IMR-90 (cell line): ENCODE results near the gene ATP13A5. TPM values are rescaled to one million over a fixed set of nuclear protein-coding genes. Genes with fewer than 3 reads are reported as not detected.

Experiments
- ATAC-seq: fragments of 200-7000 bp; cut with Tn5 transposase; 2 replicates; pipeline ENCODE4 v1.9.1; 2020; ENCODE audit warnings: low read depth, mild to moderate bottlenecking, moderate library complexity
- BruUV-seq: library from RNA; stranded (reverse); fragments of 400-500 nt; replicated peaks from 2 replicates; lab custom pipeline; 2021; lab: Mats Ljungman, UMichigan
- CTCF ChIA-PET: fragments of 300-600 bp; formaldehyde crosslinking; extraction: SDS; loops from one replicate; lab custom pipeline; 2021; ENCODE audit warnings: antibody characterized with exemption; lab: Yijun Ruan, JAX
- POLR2A ChIA-PET: fragments of 300-600 bp; sonication (Branson Sonifier 250); formaldehyde crosslinking; loops from one replicate; lab custom pipeline; 2022; ENCODE audit warnings: antibody characterized with exemption; ENCODE audit not compliant: unreplicated experiment; lab: Charles Lee
- DNase-seq: peaks from one replicate; pipeline ENCODE4 v3.0.0; 2013
- H2AFZ ChIP-seq: replicated peaks from 2 replicates; pipeline ENCODE3; 2013; ENCODE audit warnings: low read length, mild to moderate bottlenecking; ENCODE audit not compliant: poor library complexity
- H2AK5ac ChIP-seq: 2 replicates; pipeline ENCODE4 v1.6.1; 2013; ENCODE audit warnings: low read depth, low read length, inconsistent platforms
- H2AK9ac ChIP-seq: replicated peaks from 2 replicates; pipeline ENCODE3; 2013; ENCODE audit warnings: mild to moderate bottlenecking, low read depth, low read length, moderate library complexity; ENCODE audit not compliant: poor library complexity
- H2BK120ac ChIP-seq: 2 replicates; pipeline ENCODE4 v1.6.1; 2013; ENCODE audit warnings: low read depth, low read length, inconsistent platforms
- H2BK15ac ChIP-seq: 3 replicates; pipeline ENCODE4 v1.6.1; 2013; ENCODE audit warnings: low read depth, low read length, inconsistent platforms
- H2BK20ac ChIP-seq: 2 replicates; pipeline ENCODE4 v1.6.1; 2013; ENCODE audit warnings: low read depth, mild to moderate bottlenecking, inconsistent platforms, low read length, moderate library complexity
- H2BK5ac ChIP-seq: 2 replicates; pipeline ENCODE4 v1.6.1; 2013; ENCODE audit warnings: mild to moderate bottlenecking, low read depth, low read length, inconsistent platforms; ENCODE audit not compliant: poor library complexity, severe bottlenecking
- H3K14ac ChIP-seq: replicated peaks from 2 replicates; pipeline ENCODE4 v1.6.1; 2013; ENCODE audit warnings: low read depth, low read length, inconsistent platforms
- H3K18ac ChIP-seq: 2 replicates; pipeline ENCODE4 v1.6.1; 2013; ENCODE audit warnings: low read depth, low read length, control low read depth
- H3K23ac ChIP-seq: 2 replicates; pipeline ENCODE4 v1.6.1; 2013; ENCODE audit warnings: low read depth, low read length, inconsistent platforms
- H3K27ac ChIP-seq: 2 replicates; pipeline ENCODE4 v1.5.1; 2013; ENCODE audit warnings: mild to moderate bottlenecking, control low read depth, low read length; ENCODE audit not compliant: insufficient read depth
- H3K27me3 ChIP-seq: 2 replicates; pipeline ENCODE4 v1.6.1; 2013; ENCODE audit warnings: low read length; ENCODE audit not compliant: control insufficient read depth, insufficient read depth
- H3K36me3 ChIP-seq: 2 replicates; pipeline ENCODE4 v1.6.1; 2013; ENCODE audit warnings: low read length, mixed read lengths; ENCODE audit not compliant: control insufficient read depth, insufficient read depth
- H3K4ac ChIP-seq: 2 replicates; pipeline ENCODE4 v1.6.1; 2013; ENCODE audit warnings: low read depth, low read length, inconsistent platforms
- H3K4me1 ChIP-seq: 2 replicates; pipeline ENCODE4 v1.6.1; 2013; ENCODE audit warnings: low read length, mixed read lengths; ENCODE audit not compliant: control insufficient read depth, insufficient read depth
- H3K4me2 ChIP-seq: 2 replicates; pipeline ENCODE4 v1.6.1; 2013; ENCODE audit warnings: low read depth, mild to moderate bottlenecking, control low read depth, low read length, moderate library complexity
- H3K4me3 ChIP-seq: 2 replicates; pipeline ENCODE4 v1.5.1; 2013; ENCODE audit warnings: low read depth, mild to moderate bottlenecking, control low read depth, low read length, moderate library complexity; ENCODE audit not compliant: insufficient read depth
- H3K56ac ChIP-seq: 2 replicates; pipeline ENCODE4 v1.6.1; 2013; ENCODE audit warnings: low read length, inconsistent platforms; ENCODE audit not compliant: insufficient read depth; ENCODE audit errors: extremely low read depth
- H3K79me1 ChIP-seq, 2 experiments: 2 replicates each; pipeline ENCODE4 v1.6.1; 2013; ENCODE audit warnings: low read length in 2 of 2, inconsistent platforms in 1 of 2, low read depth in 1 of 2
- H3K9ac ChIP-seq: 2 replicates; pipeline ENCODE4 v1.6.1; 2013; ENCODE audit warnings: low read depth, low read length, control low read depth
- H3K9me1 ChIP-seq: 2 replicates; pipeline ENCODE4 v1.6.1; 2013; ENCODE audit warnings: low read length, inconsistent platforms; ENCODE audit not compliant: insufficient read depth
- H3K9me3 ChIP-seq: 2 replicates; pipeline ENCODE4 v1.6.1; 2013; ENCODE audit warnings: low read length; ENCODE audit not compliant: control insufficient read depth, insufficient read depth
- H4K20me1 ChIP-seq: 2 replicates; pipeline ENCODE4 v1.6.1; 2013; ENCODE audit warnings: low read length, inconsistent platforms; ENCODE audit not compliant: insufficient read depth
- H4K5ac ChIP-seq: 2 replicates; pipeline ENCODE4 v1.6.1; 2013; ENCODE audit warnings: mild to moderate bottlenecking, low read depth, low read length, control low read depth
- H4K8ac ChIP-seq, 2 experiments: 2 replicates each; pipeline ENCODE4 v1.6.1; 2013; ENCODE audit warnings: low read depth in 2 of 2, low read length in 2 of 2, control low read depth in 1 of 2, inconsistent platforms in 1 of 2
- H4K91ac ChIP-seq: 2 replicates; pipeline ENCODE4 v1.6.1; 2013; ENCODE audit warnings: low read depth, low read length, inconsistent platforms; ENCODE audit not compliant: insufficient read depth
- BHLHE40 ChIP-seq: fragments of 150-350 bp; IDR thresholded peaks from 2 replicates; pipeline ENCODE4 v1.6.1; 2016; ENCODE audit warnings: mild to moderate bottlenecking, low read depth, low read length
- CEBPB ChIP-seq: IDR thresholded peaks from 2 replicates; pipeline ENCODE4 v1.6.1; 2012; ENCODE audit warnings: low read depth, low read length, improper control_type of control experiment
- CHD1 ChIP-seq: IDR thresholded peaks from 2 replicates; pipeline ENCODE4 v1.6.1; 2012; ENCODE audit warnings: low read depth, low read length, improper control_type of control experiment
- FOS ChIP-seq: fragments of 150-350 bp; IDR thresholded peaks from 2 replicates; pipeline ENCODE4 v1.6.1; 2016; ENCODE audit warnings: low read depth, low read length
- MAFK ChIP-seq: IDR thresholded peaks from 2 replicates; pipeline ENCODE4 v1.6.1; 2012; ENCODE audit warnings: low read depth, low read length, improper control_type of control experiment
- MAZ ChIP-seq: IDR thresholded peaks from 2 replicates; pipeline ENCODE4 v1.6.1; 2012; ENCODE audit warnings: low read depth, mild to moderate bottlenecking, low read length, improper control_type of control experiment, moderate library complexity, borderline replicate concordance
- MXI1 ChIP-seq: IDR thresholded peaks from 2 replicates; pipeline ENCODE4 v1.6.1; 2012; ENCODE audit warnings: low read depth, mild to moderate bottlenecking, low read length, moderate library complexity, borderline replicate concordance
- NFE2L2 ChIP-seq: fragments of 150-350 bp; IDR thresholded peaks from 2 replicates; pipeline ENCODE4 v1.6.1; 2016; ENCODE audit warnings: low read depth, mild to moderate bottlenecking, low read length
- POLR2A ChIP-seq: IDR thresholded peaks from 2 replicates; pipeline ENCODE4 v1.6.1; 2012; ENCODE audit warnings: mild to moderate bottlenecking, low read depth, low read length
- RAD21 ChIP-seq: IDR thresholded peaks from 2 replicates; pipeline ENCODE4 v1.6.1; 2012; ENCODE audit warnings: low read length, improper control_type of control experiment
- RCOR1 ChIP-seq: IDR thresholded peaks from 2 replicates; pipeline ENCODE4 v1.6.1; 2012; ENCODE audit warnings: mild to moderate bottlenecking, low read length, improper control_type of control experiment; ENCODE audit not compliant: insufficient replicate concordance
- RFX5 ChIP-seq: IDR thresholded peaks from 2 replicates; pipeline ENCODE4 v1.8.0; 2012; ENCODE audit warnings: low read depth, mild to moderate bottlenecking, low read length, moderate library complexity
- SMC3 ChIP-seq: fragments of 150-350 bp; IDR thresholded peaks from 2 replicates; pipeline ENCODE4 v1.6.1; 2016; ENCODE audit warnings: low read depth, mild to moderate bottlenecking, antibody characterized with exemption, low read length, moderate library complexity
- WGBS, 2 experiments: methylation state at CpG; one replicate each; pipeline versions ENCODE4 v1.1.5 to v1.1.7; 2013; ENCODE audit warnings: missing lambda C conversion rate in 2 of 2; ENCODE audit not compliant: insufficient read length in 1 of 2; ENCODE audit errors: extremely low coverage in 2 of 2; 5-methylcytosine and 5-hydroxymethylcytosine counted together
- dilution Hi-C: fragments of 300-500 bp; cut with HindIII; formaldehyde crosslinking; loops from one replicate; pipeline ENCODE4 v1.14.3; 2018; ENCODE audit warnings: low sequenced_read_pairs; ENCODE audit not compliant: unreplicated experiment
- in situ Hi-C: fragments of 300-500 bp; cut with MboI; formaldehyde crosslinking; loops from 3 replicates; pipeline ENCODE4 v1.14.3; 2019; ENCODE audit warnings: low sequenced_read_pairs, inconsistent platforms, mixed read lengths
- intact Hi-C: fragments of 100-400 bp; cut with micrococcal nuclease; formaldehyde crosslinking; loops from 2 replicates; pipeline ENCODE4 v1.10.0; 2022
- polyA plus RNA-seq, 3 experiments: library from polyadenylated mRNA; depleted of rRNA; stranded (reverse); fragments of >200 nt; gene quantifications; 2 replicates each; pipeline ENCODE4 v1.2.3, GENCODE V29; 2012; ENCODE audit warnings: low replicate concordance in 1 of 3
- total RNA-seq: library from RNA; depleted of rRNA; stranded (reverse); fragments of >200 nt; gene quantifications from 2 replicates; pipeline ENCODE4 v1.2.3, GENCODE V29; 2012
- TF ChIP-seq, protein P1 (sequence below): fragments of 150-350 bp; IDR thresholded peaks from 2 replicates; pipeline ENCODE4 v1.6.1; 2016; ENCODE audit warnings: low read depth, mild to moderate bottlenecking, low read length, moderate library complexity, borderline replicate concordance
- TF ChIP-seq, protein P2 (sequence below): fragments of 150-350 bp; IDR thresholded peaks from 2 replicates; pipeline ENCODE4 v1.6.1; 2017; ENCODE audit warnings: mild to moderate bottlenecking, antibody characterized with exemption, low read length, low read depth
- TF ChIP-seq, protein P3 (sequence below): conservative IDR thresholded peaks from 2 replicates; pipeline ENCODE4 v1.5.1; 2012; ENCODE audit warnings: mild to moderate bottlenecking, low read depth, low read length, improper control_type of control experiment

ATP13A5 gene
- total and polyA plus RNA-seq, 2 of the 4 experiments (the other 2 are of a cell fraction) = not detected

DNA sequence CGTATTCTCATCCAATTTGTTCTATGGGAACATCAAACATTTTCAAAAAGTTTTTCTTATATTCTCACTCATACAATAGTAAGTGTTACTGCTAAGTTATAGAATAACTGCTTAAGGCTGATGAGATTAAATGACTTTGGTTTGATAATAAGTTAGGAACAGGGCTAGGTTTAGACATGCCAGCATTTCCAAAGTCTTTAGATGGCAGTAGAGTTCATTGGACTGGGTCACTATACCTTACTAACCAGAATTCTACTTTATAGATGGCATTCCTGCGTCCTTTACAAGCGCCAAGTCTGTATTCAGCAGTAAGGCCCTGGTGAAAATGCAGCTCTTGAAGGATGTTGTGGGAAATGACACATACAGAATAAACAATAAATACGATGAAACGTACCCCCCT, 115.8 kb downstream of the ATP13A5 start:
- no peaks in the 10 kb centered on the region for H3K27me3 ChIP-seq
- CTCF ChIA-PET = no interaction called here
- H3K4me2 ChIP-seq = no peak overlapping the region
- intact Hi-C loops (no loop called here), dilution Hi-C loops (no loop called here), in situ Hi-C loops (no loop called here)
- no peak overlapping the region for H2BK5ac ChIP-seq
- no peak overlapping the region for H3K14ac ChIP-seq
- no peak overlapping the region for H3K4me3 ChIP-seq
- no peak overlapping the region for H2BK15ac ChIP-seq
- H4K8ac ChIP-seq = no peak overlapping the region
- DNase-seq (no peak), ATAC-seq (no peak)
- no peak overlapping the region for H2AK9ac ChIP-seq
- H3K27ac ChIP-seq = no peak overlapping the region
- no peaks in the 10 kb centered on the region for H3K79me1 ChIP-seq
- no peak overlapping the region for H2AK5ac ChIP-seq
- H2BK20ac ChIP-seq = no peak overlapping the region
- H2AFZ ChIP-seq = no peak overlapping the region
- no peak overlapping the region for H4K91ac ChIP-seq
- H4K5ac ChIP-seq = no peak overlapping the region
- no peak overlapping the region for H3K4ac ChIP-seq
- no TSS peak for BruUV-seq
- no peak overlapping the region for H3K23ac ChIP-seq
- H3K4me1 ChIP-seq = no peaks in the 10 kb centered on the region
- no CpG with 5 or more reads among the region's 5 CpGs for WGBS, 2 experiments
- no peaks in the 10 kb centered on the region for H3K9me1 ChIP-seq
- no peaks in the 10 kb centered on the region for H3K36me3 ChIP-seq
- POLR2A ChIA-PET = no interaction called here
- no peak overlapping the region for H3K18ac ChIP-seq
- TF ChIP-seq NFE2L2 (no peak), MXI1 (no peak), MAFK (no peak), RCOR1 (no peak), MAZ (no peak), CEBPB (no peak), POLR2A (no peak), SMC3 (no peak), BHLHE40 (no peak), CHD1 (no peak), RFX5 (no peak), RAD21 (no peak), FOS (no peak)
- TF ChIP-seq, protein P1, sequence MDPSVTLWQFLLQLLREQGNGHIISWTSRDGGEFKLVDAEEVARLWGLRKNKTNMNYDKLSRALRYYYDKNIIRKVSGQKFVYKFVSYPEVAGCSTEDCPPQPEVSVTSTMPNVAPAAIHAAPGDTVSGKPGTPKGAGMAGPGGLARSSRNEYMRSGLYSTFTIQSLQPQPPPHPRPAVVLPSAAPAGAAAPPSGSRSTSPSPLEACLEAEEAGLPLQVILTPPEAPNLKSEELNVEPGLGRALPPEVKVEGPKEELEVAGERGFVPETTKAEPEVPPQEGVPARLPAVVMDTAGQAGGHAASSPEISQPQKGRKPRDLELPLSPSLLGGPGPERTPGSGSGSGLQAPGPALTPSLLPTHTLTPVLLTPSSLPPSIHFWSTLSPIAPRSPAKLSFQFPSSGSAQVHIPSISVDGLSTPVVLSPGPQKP = no peak
- TF ChIP-seq, protein P2, sequence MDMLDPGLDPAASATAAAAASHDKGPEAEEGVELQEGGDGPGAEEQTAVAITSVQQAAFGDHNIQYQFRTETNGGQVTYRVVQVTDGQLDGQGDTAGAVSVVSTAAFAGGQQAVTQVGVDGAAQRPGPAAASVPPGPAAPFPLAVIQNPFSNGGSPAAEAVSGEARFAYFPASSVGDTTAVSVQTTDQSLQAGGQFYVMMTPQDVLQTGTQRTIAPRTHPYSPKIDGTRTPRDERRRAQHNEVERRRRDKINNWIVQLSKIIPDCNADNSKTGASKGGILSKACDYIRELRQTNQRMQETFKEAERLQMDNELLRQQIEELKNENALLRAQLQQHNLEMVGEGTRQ = no peak
- TF ChIP-seq, protein P3, sequence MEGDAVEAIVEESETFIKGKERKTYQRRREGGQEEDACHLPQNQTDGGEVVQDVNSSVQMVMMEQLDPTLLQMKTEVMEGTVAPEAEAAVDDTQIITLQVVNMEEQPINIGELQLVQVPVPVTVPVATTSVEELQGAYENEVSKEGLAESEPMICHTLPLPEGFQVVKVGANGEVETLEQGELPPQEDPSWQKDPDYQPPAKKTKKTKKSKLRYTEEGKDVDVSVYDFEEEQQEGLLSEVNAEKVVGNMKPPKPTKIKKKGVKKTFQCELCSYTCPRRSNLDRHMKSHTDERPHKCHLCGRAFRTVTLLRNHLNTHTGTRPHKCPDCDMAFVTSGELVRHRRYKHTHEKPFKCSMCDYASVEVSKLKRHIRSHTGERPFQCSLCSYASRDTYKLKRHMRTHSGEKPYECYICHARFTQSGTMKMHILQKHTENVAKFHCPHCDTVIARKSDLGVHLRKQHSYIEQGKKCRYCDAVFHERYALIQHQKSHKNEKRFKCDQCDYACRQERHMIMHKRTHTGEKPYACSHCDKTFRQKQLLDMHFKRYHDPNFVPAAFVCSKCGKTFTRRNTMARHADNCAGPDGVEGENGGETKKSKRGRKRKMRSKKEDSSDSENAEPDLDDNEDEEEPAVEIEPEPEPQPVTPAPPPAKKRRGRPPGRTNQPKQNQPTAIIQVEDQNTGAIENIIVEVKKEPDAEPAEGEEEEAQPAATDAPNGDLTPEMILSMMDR = no peak
- no peaks in the 10 kb centered on the region for H4K20me1 ChIP-seq
- no peak overlapping the region for H2BK120ac ChIP-seq
- 0 out of 2 replicates have a peak, but pooled peaks cover 2% of the 10 kb centered on the region for H3K9me3 ChIP-seq
- no peak overlapping the region for H3K9ac ChIP-seq
- no peak overlapping the region for H3K56ac ChIP-seq
